Right lung (tissue), 5 donors: ENCODE results near the gene FBLN1. TPM values are rescaled to one million over a fixed set of nuclear protein-coding genes. Genes with fewer than 3 reads are reported as not detected.
"Not testable (repeated sequence)": the region's sequence is repeated elsewhere in the genome, so short reads cannot be mapped to it uniquely, and the experiment has no call there.

ENCODE experiments used
- DNase-seq, 2 donors: peaks; one replicate each; pipeline ENCODE4 v3.0.0-alpha.2; 2013
- polyA plus RNA-seq, 5 donors: library from polyadenylated mRNA; unstranded; fragments of 120-200 nt; gene quantifications; one replicate each; pipeline versions ENCODE4 v1.2.1 to v1.2.3, GENCODE V29; 2013; ENCODE audit warnings: inconsistent platforms in 1 of 5, low replicate concordance in 1 of 5; ENCODE audit not compliant: insufficient read length in 5 of 5, insufficient read depth in 1 of 5

Gene FBLN1
- polyA plus RNA-seq, 5 donors: 219 to 312 (median 307) TPM

- no peak for DNase-seq
These were observed 98.4 kb downstream of the FBLN1 start for GRCh38 chr22:45600790-45601730.

GRCh38 chr22:45602004-45602733 lies 99.5 kb downstream of the FBLN1 start:
- no peak for DNase-seq

- DNase-seq: no peak
These were observed 100.3 kb downstream of the FBLN1 start for GRCh38 chr22:45602824-45603595.

- DNase-seq: no peak
These were observed 100.9 kb downstream of the FBLN1 start for GRCh38 chr22:45603619-45604018.

GRCh38 chr22:45608045-45608444 lies 105.4 kb downstream of the FBLN1 start:
- DNase-seq: not testable (repeated sequence)

- DNase-seq: no peak
These were observed 106.1 kb downstream of the FBLN1 start for GRCh38 chr22:45608763-45609180.

- no peak for DNase-seq
These were observed 109.8 kb downstream of the FBLN1 start for GRCh38 chr22:45612451-45612901.

- no peak for DNase-seq
These were observed 110.3 kb downstream of the FBLN1 start for GRCh38 chr22:45612940-45613339.

GRCh38 chr22:45615364-45615763 lies 112.7 kb downstream of the FBLN1 start:
- no peak for DNase-seq

- no peak for DNase-seq
These were observed 113.7 kb downstream of the FBLN1 start for GRCh38 chr22:45616432-45616831.

GRCh38 chr22:45617948-45618347 lies 115.3 kb downstream of the FBLN1 start:
- no peak for DNase-seq

GRCh38 chr22:45620706-45621105 lies 118.0 kb downstream of the FBLN1 start:
- no peak for DNase-seq

- no peak for DNase-seq
These were observed 119.3 kb downstream of the FBLN1 start for GRCh38 chr22:45621836-45622600.

- DNase-seq: not testable (repeated sequence)
These were observed 120.9 kb downstream of the FBLN1 start for GRCh38 chr22:45623464-45624145.

- DNase-seq: no peak
These were observed 123.5 kb downstream of the FBLN1 start for GRCh38 chr22:45626198-45626651.

GRCh38 chr22:45627489-45628233 lies 125.0 kb downstream of the FBLN1 start:
- DNase-seq: no peak

- no peak for DNase-seq
These were observed 125.8 kb downstream of the FBLN1 start for GRCh38 chr22:45628515-45628914.

GRCh38 chr22:45629469-45630089 lies 126.9 kb downstream of the FBLN1 start:
- DNase-seq: no peak

GRCh38 chr22:45630436-45630835 lies 127.8 kb downstream of the FBLN1 start:
- no peak for DNase-seq
